HG02759 (cell line): ENCODE measurements around the gene WRAP73.
"Not testable (repeated sequence)": the region's sequence is repeated elsewhere in the genome, so short reads cannot be mapped to it uniquely, and the experiment has no call there.

Experiments used
- ATAC-seq: cut with Tn5 transposase; IDR thresholded peaks from one replicate; pipeline ENCODE4 v1.9.1; 2021; ENCODE audit warnings: mild to moderate bottlenecking, moderate library complexity; ENCODE audit not compliant: unreplicated experiment

The WRAP73 gene

DNA sequence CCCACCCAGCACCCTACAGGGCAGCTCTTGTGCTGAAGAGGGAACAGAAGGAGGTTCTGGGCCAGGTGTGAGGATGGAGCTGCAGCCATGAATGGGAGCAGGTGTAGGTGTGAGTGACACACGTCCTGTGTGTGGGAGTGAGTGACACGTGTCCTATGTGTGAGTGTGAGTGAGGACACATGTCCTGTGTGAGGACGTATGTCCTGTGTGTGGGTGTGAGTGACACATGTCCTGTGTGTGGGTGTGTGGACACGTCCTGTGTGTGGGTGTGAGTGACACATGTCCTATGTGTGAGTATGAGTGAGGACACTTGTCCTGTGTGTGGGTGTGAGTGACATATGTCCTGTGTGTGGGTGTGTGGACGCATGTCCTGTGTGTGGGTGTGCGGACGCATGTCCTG is 65.0 kb downstream of the WRAP73 start:
- ATAC-seq, result no peak

DNA sequence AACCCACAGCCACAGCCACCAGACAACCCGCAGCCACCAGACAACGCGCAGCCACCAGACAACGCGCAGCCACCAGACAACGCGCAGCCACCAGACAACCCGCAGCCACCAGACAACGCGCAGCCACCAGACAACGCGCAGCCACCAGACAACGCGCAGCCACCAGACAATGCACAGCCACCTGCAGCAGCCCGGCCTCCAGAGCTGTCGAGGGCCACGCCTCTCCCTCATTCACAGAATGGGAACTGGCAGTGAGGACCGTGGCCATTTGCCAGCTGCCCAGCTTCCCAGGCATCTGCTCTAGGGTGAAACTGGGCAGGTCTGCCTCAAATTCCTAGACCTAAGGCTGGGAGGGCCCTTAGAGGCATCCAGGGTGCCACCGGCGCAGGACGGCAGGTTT is 66.2 kb downstream of the WRAP73 start:
- not testable (repeated sequence) for ATAC-seq

DNA sequence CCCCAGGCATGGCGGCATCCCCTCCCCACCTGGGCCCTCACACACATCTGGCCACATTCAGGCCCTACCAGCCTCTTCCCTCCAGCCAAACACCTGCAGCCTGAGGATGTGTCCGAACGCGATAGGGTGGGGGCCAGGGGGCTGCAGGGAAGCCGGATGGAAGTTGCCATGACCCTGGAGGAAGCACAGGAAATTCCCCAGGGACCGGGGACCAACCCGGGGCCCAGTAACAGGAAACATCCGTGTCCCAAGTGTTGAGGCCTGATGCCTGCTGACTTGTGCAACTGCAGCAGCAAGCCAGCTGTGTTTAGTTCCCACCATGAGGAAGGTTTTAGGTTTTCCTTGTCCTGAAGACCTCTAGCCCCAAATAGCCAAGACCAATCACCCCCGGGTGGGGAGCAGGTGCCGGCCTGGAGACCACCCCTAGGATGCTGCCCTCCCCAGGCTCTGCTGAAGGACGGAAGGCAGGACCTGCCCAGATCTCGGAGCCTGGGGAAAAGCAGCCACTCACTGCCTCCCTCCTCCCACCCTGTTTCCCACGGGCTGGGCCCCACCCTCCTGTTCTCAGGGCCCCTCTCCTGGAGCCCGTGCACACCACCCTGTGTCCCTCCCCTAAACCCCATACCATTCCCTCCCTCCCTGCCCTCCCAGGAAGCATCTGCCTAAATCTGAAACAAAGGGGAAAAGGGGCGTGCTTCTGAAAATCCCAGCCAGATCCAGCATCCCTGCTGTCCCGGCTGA is 68.4 kb downstream of the WRAP73 start:
- no peak for ATAC-seq
